Erythroblast (primary cell): Measurements from ENCODE around the gene GPC6.

Experiments used
- GATA1 ChIP-seq: IDR thresholded peaks from 2 replicates; pipeline ENCODE4 v1.6.1; 2011; ENCODE audit warnings: low read depth, mild to moderate bottlenecking, control low read depth, low read length, moderate library complexity
- POLR2A ChIP-seq: IDR thresholded peaks from 2 replicates; pipeline ENCODE4 v1.6.1; 2011; ENCODE audit warnings: mild to moderate bottlenecking, low read length

GRCh38 chr13:93818345-93818744 is 591.7 kb downstream of the GPC6 start:
- TF ChIP-seq POLR2A (no peak), GATA1 (no peak)
